ENCODE measurements around the gene ERBB2. TPM values are rescaled to one million over a fixed set of nuclear protein-coding genes. Genes with fewer than 3 reads are reported as not detected.
A peak's percentile ranks its signal among the peaks of the same experiment; 100 is the strongest.

Gene ERBB2
- total and polyA plus RNA-seq, 2 of the 13 experiments (the other 11 are each of a cell fraction or from before 2014, with no cell fraction given): 57.7 to 64.1 TPM

DNA sequence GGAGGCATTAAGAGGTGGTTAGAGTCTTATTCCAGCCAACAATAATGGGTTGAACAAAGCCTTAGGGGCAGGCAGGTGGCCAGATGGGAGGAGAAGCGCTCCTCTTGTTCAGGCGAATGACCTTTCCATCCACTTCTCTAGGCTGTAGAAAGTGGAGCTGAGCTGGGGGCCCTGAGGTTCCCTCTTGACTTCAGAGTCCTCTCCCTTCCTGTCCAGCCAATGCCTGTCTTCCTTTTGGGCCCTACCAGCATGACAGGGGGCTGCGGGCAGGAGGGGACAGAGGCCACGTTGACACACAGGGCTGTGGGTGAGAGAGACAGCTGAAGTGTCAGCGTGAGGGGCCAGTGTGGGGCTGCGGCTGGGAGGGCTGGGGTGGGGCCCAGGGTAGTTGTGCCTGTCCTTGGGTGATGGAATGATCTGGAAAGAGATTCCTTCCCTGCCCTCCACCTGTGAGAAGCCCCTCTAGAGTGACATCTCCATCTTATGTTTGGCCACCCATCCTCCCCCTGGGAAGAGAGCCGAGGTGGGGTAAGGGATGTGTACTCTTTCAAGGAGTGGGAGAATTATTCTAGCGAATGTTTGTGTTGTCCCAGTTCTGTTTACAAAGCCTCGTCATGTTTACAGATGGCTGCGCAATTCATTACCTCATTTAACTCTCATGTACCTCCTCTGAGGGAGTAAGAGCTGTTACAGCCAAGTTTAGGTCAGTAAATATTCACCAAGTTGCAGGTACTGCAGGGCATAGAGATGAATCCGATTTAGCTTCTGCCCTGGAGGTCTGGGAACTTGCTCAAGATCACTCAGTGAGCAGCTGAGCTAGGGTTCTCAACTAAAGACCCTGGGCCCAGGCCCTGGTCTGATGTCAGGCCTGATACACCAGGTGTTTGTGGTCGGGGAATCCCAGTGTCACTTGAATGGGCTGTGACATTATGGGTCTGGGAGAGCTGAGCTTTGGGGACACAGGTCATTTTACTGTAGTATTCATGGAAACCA, 3.3 kb downstream of the ERBB2 start:
- no TSS peak for BruUV-seq (replicated peaks)
- peaks cover 14% of the 10 kb centered on the region; the same call in 1 of the 2 replicates for H4K20me1 ChIP-seq (ENCODE audit: insufficient read depth, low read length)
- DNase-seq (ENCODE audit: low spot score): peak; percentile 77
- peaks cover 64% of the 10 kb centered on the region for H3K4me1 ChIP-seq (ENCODE audit: insufficient read depth, low read length)
- H3K9me3 ChIP-seq (ENCODE audit: low read length): no peaks in the 10 kb centered on the region
- peak overlapping the region; percentile 92 for H3K4me2 ChIP-seq (ENCODE audit: low read depth, low read length)
- ChIA-PET POLR2A (interaction anchor here (0.6 to 6.6 kb wide), 26 partner anchors 9 to 396 kb away, joined by 3 to 118 read pairs (median 7); partner anchors contain the start of genes GRB7, MIEN1 and PGAP3), CTCF (ENCODE audit: low intra/inter-chr PET ratio, low total read pairs) (interaction anchor here (1.3 to 1.6 kb wide), 2 partner anchors 52 to 81 kb away, joined by 4 read pairs; no protein-coding TSS in a partner anchor)
- ATAC-seq: peak; percentile 73
- in situ Hi-C loops (cut with HindIII; ENCODE audit: extremely low pct_ligation_motif_present, low pct_unique_long_range_greater_than_20kb) (no loop called here), intact Hi-C loops (cut with micrococcal nuclease; ENCODE audit: unreplicated experiment) (no loop called here)
- H3K9ac ChIP-seq (ENCODE audit: insufficient read depth, low read depth, low read length): peak overlapping the region; percentile 51
- peaks cover 63% of the 10 kb centered on the region for H3K79me2 ChIP-seq (ENCODE audit: insufficient read depth, low read length)
- H3K27me3 ChIP-seq (ENCODE audit: control insufficient read depth in 1 of 2, insufficient read depth in 2 of 2, low read length in 2 of 2): no peaks in the 10 kb centered on the region
- WGBS (ENCODE audit: low lambda C conversion rate): 9% methylated on average over 12 of the region's 12 CpGs
- peaks cover 15 to 21% of the 10 kb centered on the region in 2 experiments for H3K36me3 ChIP-seq (replicated peaks in 1 of 2; ENCODE audit: control insufficient read depth in 1 of 2, insufficient read depth in 2 of 2, low read length in 2 of 2)
- H3K4me3 ChIP-seq (replicated peaks in 1 of 3; ENCODE audit: insufficient read depth in 1 of 3, low read depth in 2 of 3, low read length in 3 of 3): peak overlapping the region; percentile 1 to 90 (median 90); a peak in 5 of 6 replicates
- no peak overlapping the region for H2AFZ ChIP-seq (ENCODE audit: low read length)
- H3K27ac ChIP-seq (ENCODE audit: extremely low read length, insufficient read depth, low read length): peak overlapping the region; percentile 78
- peak; percentile 79 for FAIRE-seq
- TF ChIP-seq FIP1L1 (IDR thresholded peaks at IDR 0.05; ENCODE audit: borderline replicate concordance, insufficient read depth, low read depth, low read length): no peak
- TF ChIP-seq, protein P1, sequence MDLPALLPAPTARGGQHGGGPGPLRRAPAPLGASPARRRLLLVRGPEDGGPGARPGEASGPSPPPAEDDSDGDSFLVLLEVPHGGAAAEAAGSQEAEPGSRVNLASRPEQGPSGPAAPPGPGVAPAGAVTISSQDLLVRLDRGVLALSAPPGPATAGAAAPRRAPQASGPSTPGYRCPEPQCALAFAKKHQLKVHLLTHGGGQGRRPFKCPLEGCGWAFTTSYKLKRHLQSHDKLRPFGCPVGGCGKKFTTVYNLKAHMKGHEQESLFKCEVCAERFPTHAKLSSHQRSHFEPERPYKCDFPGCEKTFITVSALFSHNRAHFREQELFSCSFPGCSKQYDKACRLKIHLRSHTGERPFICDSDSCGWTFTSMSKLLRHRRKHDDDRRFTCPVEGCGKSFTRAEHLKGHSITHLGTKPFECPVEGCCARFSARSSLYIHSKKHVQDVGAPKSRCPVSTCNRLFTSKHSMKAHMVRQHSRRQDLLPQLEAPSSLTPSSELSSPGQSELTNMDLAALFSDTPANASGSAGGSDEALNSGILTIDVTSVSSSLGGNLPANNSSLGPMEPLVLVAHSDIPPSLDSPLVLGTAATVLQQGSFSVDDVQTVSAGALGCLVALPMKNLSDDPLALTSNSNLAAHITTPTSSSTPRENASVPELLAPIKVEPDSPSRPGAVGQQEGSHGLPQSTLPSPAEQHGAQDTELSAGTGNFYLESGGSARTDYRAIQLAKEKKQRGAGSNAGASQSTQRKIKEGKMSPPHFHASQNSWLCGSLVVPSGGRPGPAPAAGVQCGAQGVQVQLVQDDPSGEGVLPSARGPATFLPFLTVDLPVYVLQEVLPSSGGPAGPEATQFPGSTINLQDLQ (CRISPR knock-in tag; IDR thresholded peaks at IDR 0.05): no peak
- TF ChIP-seq, protein P2, sequence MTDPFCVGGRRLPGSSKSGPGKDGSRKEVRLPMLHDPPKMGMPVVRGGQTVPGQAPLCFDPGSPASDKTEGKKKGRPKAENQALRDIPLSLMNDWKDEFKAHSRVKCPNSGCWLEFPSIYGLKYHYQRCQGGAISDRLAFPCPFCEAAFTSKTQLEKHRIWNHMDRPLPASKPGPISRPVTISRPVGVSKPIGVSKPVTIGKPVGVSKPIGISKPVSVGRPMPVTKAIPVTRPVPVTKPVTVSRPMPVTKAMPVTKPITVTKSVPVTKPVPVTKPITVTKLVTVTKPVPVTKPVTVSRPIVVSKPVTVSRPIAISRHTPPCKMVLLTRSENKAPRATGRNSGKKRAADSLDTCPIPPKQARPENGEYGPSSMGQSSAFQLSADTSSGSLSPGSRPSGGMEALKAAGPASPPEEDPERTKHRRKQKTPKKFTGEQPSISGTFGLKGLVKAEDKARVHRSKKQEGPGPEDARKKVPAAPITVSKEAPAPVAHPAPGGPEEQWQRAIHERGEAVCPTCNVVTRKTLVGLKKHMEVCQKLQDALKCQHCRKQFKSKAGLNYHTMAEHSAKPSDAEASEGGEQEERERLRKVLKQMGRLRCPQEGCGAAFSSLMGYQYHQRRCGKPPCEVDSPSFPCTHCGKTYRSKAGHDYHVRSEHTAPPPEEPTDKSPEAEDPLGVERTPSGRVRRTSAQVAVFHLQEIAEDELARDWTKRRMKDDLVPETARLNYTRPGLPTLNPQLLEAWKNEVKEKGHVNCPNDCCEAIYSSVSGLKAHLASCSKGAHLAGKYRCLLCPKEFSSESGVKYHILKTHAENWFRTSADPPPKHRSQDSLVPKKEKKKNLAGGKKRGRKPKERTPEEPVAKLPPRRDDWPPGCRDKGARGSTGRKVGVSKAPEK (CRISPR knock-in tag; IDR thresholded peaks at IDR 0.05; ENCODE audit: borderline replicate concordance): 0 out of 2 replicates have a peak, but pooled peaks have one; percentile 28
- no peak for TF ChIP-seq ETV6 (CRISPR knock-in tag; conservative IDR thresholded peaks at IDR 0.05)
- peak; percentile 30 for TF ChIP-seq SKI (IDR thresholded peaks at IDR 0.05; ENCODE audit: partially characterized antibody)
- TF ChIP-seq MTF1 (CRISPR knock-in tag; IDR thresholded peaks at IDR 0.05): no peak
- TF ChIP-seq, protein P3, sequence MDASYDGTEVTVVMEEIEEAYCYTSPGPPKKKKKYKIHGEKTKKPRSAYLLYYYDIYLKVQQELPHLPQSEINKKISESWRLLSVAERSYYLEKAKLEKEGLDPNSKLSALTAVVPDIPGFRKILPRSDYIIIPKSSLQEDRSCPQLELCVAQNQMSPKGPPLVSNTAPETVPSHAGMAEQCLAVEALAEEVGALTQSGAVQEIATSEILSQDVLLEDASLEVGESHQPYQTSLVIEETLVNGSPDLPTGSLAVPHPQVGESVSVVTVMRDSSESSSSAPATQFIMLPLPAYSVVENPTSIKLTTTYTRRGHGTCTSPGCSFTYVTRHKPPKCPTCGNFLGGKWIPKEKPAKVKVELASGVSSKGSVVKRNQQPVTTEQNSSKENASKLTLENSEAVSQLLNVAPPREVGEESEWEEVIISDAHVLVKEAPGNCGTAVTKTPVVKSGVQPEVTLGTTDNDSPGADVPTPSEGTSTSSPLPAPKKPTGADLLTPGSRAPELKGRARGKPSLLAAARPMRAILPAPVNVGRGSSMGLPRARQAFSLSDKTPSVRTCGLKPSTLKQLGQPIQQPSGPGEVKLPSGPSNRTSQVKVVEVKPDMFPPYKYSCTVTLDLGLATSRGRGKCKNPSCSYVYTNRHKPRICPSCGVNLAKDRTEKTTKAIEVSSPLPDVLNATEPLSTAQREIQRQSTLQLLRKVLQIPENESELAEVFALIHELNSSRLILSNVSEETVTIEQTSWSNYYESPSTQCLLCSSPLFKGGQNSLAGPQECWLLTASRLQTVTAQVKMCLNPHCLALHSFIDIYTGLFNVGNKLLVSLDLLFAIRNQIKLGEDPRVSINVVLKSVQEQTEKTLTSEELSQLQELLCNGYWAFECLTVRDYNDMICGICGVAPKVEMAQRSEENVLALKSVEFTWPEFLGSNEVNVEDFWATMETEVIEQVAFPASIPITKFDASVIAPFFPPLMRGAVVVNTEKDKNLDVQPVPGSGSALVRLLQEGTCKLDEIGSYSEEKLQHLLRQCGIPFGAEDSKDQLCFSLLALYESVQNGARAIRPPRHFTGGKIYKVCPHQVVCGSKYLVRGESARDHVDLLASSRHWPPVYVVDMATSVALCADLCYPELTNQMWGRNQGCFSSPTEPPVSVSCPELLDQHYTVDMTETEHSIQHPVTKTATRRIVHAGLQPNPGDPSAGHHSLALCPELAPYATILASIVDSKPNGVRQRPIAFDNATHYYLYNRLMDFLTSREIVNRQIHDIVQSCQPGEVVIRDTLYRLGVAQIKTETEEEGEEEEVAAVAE (CRISPR knock-in tag; IDR thresholded peaks at IDR 0.05; ENCODE audit: borderline replicate concordance): no peak
- TF ChIP-seq ZNF672 (CRISPR knock-in tag; IDR thresholded peaks at IDR 0.05): no peak
- TF ChIP-seq ZNF670 (CRISPR knock-in tag; IDR thresholded peaks at IDR 0.05; ENCODE audit: borderline replicate concordance): no peak
- no peak for TF ChIP-seq ZNF282 (IDR thresholded peaks at IDR 0.05; ENCODE audit: partially characterized antibody)
- no peak for TF ChIP-seq RFX3 (CRISPR knock-in tag; IDR thresholded peaks at IDR 0.05)
